Smooth muscle cell (in vitro differentiated cells): ENCODE data around the gene ETS2. TPM values are rescaled to one million over a fixed set of nuclear protein-coding genes. Genes with fewer than 3 reads are reported as not detected.

ENCODE experiments used
- DNase-seq: peaks from one replicate; lab custom pipeline; 2025; ENCODE audit not compliant: unreplicated experiment; lab: John Stamatoyannopoulos, UW
- H2AFZ ChIP-seq: fragments of 200-600 bp; sonication (generic); 2 replicates; pipeline ENCODE4 v1.6.0; 2016; ENCODE audit warnings: antibody characterized with exemption, low read depth, mild to moderate bottlenecking
- H3F3A ChIP-seq: fragments of 200-600 bp; sonication (generic); 2 replicates; pipeline ENCODE4 v1.6.0; 2017; ENCODE audit warnings: antibody characterized with exemption, low read depth
- H3K27ac ChIP-seq: fragments of 200-600 bp; sonication (generic); 2 replicates; pipeline ENCODE4 v1.5.1; 2016; ENCODE audit warnings: low read depth, mild to moderate bottlenecking
- H3K27me3 ChIP-seq: fragments of 200-600 bp; sonication (generic); 2 replicates; pipeline ENCODE4 v1.6.1; 2016; ENCODE audit warnings: low read depth, mild to moderate bottlenecking
- H3K36me3 ChIP-seq: fragments of 200-600 bp; sonication (generic); 2 replicates; pipeline ENCODE4 v1.5.1; 2016; ENCODE audit warnings: low read depth
- H3K4me1 ChIP-seq: fragments of 200-600 bp; sonication (generic); 2 replicates; pipeline ENCODE4 v1.5.1; 2016; ENCODE audit warnings: low read depth
- H3K4me2 ChIP-seq: fragments of 200-600 bp; sonication (generic); 2 replicates; pipeline ENCODE4 v1.6.0; 2016; ENCODE audit warnings: mild to moderate bottlenecking
- H3K4me3 ChIP-seq: fragments of 200-600 bp; sonication (generic); 2 replicates; pipeline ENCODE4 v1.5.1; 2016; ENCODE audit warnings: mild to moderate bottlenecking
- H3K79me2 ChIP-seq: fragments of 200-600 bp; sonication (generic); 2 replicates; pipeline ENCODE4 v1.6.0; 2016; ENCODE audit warnings: low read depth, mild to moderate bottlenecking
- H3K9ac ChIP-seq: fragments of 200-600 bp; sonication (generic); 2 replicates; pipeline ENCODE4 v1.6.0; 2016; ENCODE audit warnings: low read depth
- H3K9me3 ChIP-seq: fragments of 200-600 bp; sonication (generic); replicated peaks from 2 replicates; pipeline ENCODE4 v1.5.1; 2016; ENCODE audit warnings: low read depth
- H4K20me1 ChIP-seq: fragments of 200-600 bp; sonication (generic); 2 replicates; pipeline ENCODE4 v1.6.0; 2016; ENCODE audit warnings: low read depth
- WGBS: methylation state at CpG from one replicate; pipeline ENCODE4 v1.1.7; 2016; ENCODE audit warnings: low lambda C conversion rate; 5-methylcytosine and 5-hydroxymethylcytosine counted together
- polyA plus RNA-seq: library from polyadenylated mRNA; unstranded; fragments of >200 nt; fragmentation: Nextera tagmentation; extraction: Ambion mirVana; gene quantifications from 2 replicates; pipeline ENCODE4 v1.2.1, GENCODE V29; 2016
- total RNA-seq: library from RNA; depleted of rRNA; stranded (reverse); fragments of >200 nt; gene quantifications from 2 replicates; pipeline ENCODE4 v1.2.3, GENCODE V29; 2014
- TF ChIP-seq, protein P1 (sequence below): fragments of 200-600 bp; sonication (generic); IDR thresholded peaks from 2 replicates; pipeline ENCODE4 v1.5.1; 2017; ENCODE audit warnings: borderline replicate concordance, mild to moderate bottlenecking, antibody characterized with exemption; ENCODE audit not compliant: insufficient read depth, poor library complexity, severe bottlenecking

Gene ETS2
- total and polyA plus RNA-seq, 2 experiments from 2014 or later, result 65.9 to 77.7 TPM

DNA sequence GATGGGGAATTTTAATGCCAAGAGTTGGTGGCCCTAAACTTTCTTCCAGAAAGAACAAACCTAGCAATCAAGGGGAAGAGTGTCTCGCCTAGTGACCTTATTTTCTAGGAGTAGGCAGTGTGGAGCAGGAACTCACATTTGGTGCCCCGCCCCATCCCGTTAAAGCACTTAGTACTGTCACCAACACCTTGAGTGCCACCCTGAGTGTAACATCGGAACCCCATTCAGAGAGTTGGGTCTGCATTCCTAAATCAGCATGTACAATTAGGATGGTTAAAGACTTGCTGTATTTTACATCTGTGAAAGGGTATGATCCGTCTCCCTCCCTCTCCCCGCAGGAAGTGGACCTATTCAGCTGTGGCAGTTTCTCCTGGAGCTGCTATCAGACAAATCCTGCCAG lies 15.5 kb downstream of the ETS2 start:
- peaks cover 11% of the 10 kb centered on the region for H3K79me2 ChIP-seq
- H3F3A ChIP-seq, result peaks cover 88% of the 10 kb centered on the region
- H4K20me1 ChIP-seq, result peaks cover 22% of the 10 kb centered on the region
- no peak overlapping the region for H3K4me2 ChIP-seq
- 94% methylated on average over 6 of the region's 6 CpGs for WGBS
- no peak overlapping the region for H3K4me3 ChIP-seq
- no peak overlapping the region for H2AFZ ChIP-seq
- no peak overlapping the region for H3K9ac ChIP-seq
- H3K4me1 ChIP-seq, result no peaks in the 10 kb centered on the region
- TF ChIP-seq, protein P1, sequence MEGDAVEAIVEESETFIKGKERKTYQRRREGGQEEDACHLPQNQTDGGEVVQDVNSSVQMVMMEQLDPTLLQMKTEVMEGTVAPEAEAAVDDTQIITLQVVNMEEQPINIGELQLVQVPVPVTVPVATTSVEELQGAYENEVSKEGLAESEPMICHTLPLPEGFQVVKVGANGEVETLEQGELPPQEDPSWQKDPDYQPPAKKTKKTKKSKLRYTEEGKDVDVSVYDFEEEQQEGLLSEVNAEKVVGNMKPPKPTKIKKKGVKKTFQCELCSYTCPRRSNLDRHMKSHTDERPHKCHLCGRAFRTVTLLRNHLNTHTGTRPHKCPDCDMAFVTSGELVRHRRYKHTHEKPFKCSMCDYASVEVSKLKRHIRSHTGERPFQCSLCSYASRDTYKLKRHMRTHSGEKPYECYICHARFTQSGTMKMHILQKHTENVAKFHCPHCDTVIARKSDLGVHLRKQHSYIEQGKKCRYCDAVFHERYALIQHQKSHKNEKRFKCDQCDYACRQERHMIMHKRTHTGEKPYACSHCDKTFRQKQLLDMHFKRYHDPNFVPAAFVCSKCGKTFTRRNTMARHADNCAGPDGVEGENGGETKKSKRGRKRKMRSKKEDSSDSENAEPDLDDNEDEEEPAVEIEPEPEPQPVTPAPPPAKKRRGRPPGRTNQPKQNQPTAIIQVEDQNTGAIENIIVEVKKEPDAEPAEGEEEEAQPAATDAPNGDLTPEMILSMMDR, result no peak
- no peak for DNase-seq
- no peaks in the 10 kb centered on the region for H3K27me3 ChIP-seq
- H3K27ac ChIP-seq, result peak overlapping the region; percentile 81
- H3K9me3 ChIP-seq, result no peaks in the 10 kb centered on the region
- H3K36me3 ChIP-seq, result peaks cover 53% of the 10 kb centered on the region

DNA sequence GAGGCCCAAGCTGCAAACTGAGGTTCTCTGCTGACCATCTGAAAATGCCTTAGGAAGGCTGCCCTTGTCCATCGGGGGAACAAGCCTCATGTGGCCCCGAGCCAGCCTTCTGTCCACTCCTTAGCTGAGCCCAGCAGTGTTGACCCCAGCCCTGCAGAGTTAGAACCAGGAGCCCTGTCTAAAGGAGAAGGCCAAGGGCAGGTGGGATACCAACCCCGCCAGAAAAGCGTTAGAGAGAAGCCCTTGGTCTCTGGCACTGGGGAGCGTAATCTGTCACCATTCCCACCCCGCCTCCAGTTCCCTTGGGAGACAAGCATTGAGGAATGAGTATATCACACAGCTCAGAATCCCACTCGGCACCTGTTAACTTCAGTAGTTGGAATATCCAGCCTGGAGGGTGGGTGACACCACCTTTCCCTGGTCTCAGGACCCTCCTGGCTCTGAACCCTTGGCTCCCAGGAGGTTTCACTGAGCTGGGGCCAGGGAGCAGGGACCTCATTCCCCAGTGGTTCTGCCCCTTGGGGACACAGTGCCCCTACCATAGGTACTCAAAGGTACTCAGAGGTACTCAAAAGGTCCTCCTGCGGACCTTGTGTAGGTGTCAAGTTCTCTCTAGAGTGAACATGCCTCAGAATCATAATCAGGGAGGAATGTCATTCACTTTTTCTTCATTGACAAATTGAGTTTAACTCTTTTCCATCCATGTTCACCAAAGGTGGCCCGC lies 16.4 kb downstream of the ETS2 start:
- Histone ChIP-seq H3K9me3 (no peaks in the 10 kb centered on the region), H3K4me3 (no peak overlapping the region), H3F3A (peaks cover 80% of the 10 kb centered on the region), H3K79me2 (peaks cover 4% of the 10 kb centered on the region), H2AFZ (no peak overlapping the region), H3K9ac (no peak overlapping the region), H3K4me1 (no peaks in the 10 kb centered on the region), H3K36me3 (peaks cover 47% of the 10 kb centered on the region), H3K27me3 (no peaks in the 10 kb centered on the region), H3K4me2 (no peak overlapping the region), H3K27ac (peak overlapping the region; percentile 4), H4K20me1 (peaks cover 18% of the 10 kb centered on the region)
- TF ChIP-seq, protein P1, result no peak
- no peak for DNase-seq
- WGBS, result 98% methylated on average over 9 of the region's 9 CpGs

DNA sequence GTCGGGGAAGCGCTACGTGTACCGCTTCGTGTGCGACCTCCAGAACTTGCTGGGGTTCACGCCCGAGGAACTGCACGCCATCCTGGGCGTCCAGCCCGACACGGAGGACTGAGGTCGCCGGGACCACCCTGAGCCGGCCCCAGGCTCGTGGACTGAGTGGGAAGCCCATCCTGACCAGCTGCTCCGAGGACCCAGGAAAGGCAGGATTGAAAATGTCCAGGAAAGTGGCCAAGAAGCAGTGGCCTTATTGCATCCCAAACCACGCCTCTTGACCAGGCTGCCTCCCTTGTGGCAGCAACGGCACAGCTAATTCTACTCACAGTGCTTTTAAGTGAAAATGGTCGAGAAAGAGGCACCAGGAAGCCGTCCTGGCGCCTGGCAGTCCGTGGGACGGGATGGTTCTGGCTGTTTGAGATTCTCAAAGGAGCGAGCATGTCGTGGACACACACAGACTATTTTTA lies 17.1 kb downstream of the ETS2 start:
- 96% methylated on average over 26 of the region's 26 CpGs for WGBS
- Histone ChIP-seq H3K27ac (peak overlapping the region; percentile 5), H3F3A (peaks cover 73% of the 10 kb centered on the region), H3K9ac (no peak overlapping the region), H3K4me2 (no peak overlapping the region), H3K79me2 (no peaks in the 10 kb centered on the region), H3K36me3 (peaks cover 45% of the 10 kb centered on the region), H3K4me1 (no peaks in the 10 kb centered on the region), H4K20me1 (peaks cover 12% of the 10 kb centered on the region), H3K4me3 (no peak overlapping the region), H2AFZ (no peak overlapping the region), H3K9me3 (no peaks in the 10 kb centered on the region), H3K27me3 (no peaks in the 10 kb centered on the region)
- DNase-seq, result no peak
- TF ChIP-seq, protein P1, result no peak

DNA sequence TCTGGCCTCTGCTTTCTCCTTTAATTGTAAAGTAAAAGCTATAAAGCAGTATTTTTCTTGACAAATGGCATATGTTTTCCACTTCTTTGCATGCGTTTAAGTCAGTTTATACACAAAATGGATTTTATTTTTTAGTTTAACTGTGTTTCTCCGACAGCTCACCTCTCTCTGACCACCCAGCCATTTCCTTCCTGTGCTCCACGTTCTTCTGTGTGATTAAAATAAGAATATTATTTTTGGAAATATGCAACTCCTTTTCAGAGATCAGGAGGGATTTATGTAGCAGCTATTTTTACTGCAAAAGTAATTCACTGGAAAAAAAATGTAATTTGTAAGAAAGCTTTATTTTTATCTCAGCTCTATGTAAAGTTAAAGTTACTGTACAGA lies 18.0 kb downstream of the ETS2 start:
- WGBS, result 88% methylated on average over 3 of the region's 3 CpGs
- peak overlapping the region; percentile 45 for H3K27ac ChIP-seq
- H3K4me3 ChIP-seq, result no peak overlapping the region
- no peak overlapping the region for H3K4me2 ChIP-seq
- DNase-seq, result no peak
- peaks cover 63% of the 10 kb centered on the region for H3F3A ChIP-seq
- H3K9ac ChIP-seq, result no peak overlapping the region
- no peaks in the 10 kb centered on the region for H3K79me2 ChIP-seq
- peaks cover 12% of the 10 kb centered on the region for H4K20me1 ChIP-seq
- TF ChIP-seq, protein P1, result no peak
- peaks cover 40% of the 10 kb centered on the region for H3K36me3 ChIP-seq
- no peaks in the 10 kb centered on the region for H3K4me1 ChIP-seq
- no peaks in the 10 kb centered on the region for H3K9me3 ChIP-seq
- H3K27me3 ChIP-seq, result no peaks in the 10 kb centered on the region
- H2AFZ ChIP-seq, result no peak overlapping the region
